ENCODE data around the gene INO80.
A peak's percentile ranks its signal among the peaks of the same experiment; 100 is the strongest.

GRCh38 chr15:40930430-40931299 is 185.4 kb downstream of the INO80 start:
- TF ChIP-seq CTCF (IDR thresholded peaks at IDR 0.05) (peak in 5 of 6 experiments; percentile 30 to 54 (median 46)), POLR2A (IDR thresholded peaks at IDR 0.05) (no peak)
